Testis (tissue), 2 donors: ENCODE data around the gene VWA1.

Experiments used
- CTCF ChIP-seq, 3 experiments: fragments of 450-650 bp in 2 of 3; fragments of 200-600 bp in 1 of 3; sonication (generic) in 1 of 3; IDR thresholded peaks; one replicate each; pipeline ENCODE4 v1.5.1; 2016 to 2019; ENCODE audit warnings: antibody characterized with exemption in 3 of 3, mild to moderate bottlenecking in 2 of 3, moderate library complexity in 1 of 3
- POLR2A ChIP-seq: fragments of 450-650 bp; IDR thresholded peaks from one replicate; pipeline ENCODE4 v1.6.1; 2017; ENCODE audit warnings: antibody characterized with exemption, mild to moderate bottlenecking, moderate library complexity

- TF ChIP-seq CTCF (IDR thresholded peaks at IDR 0.05) (no peak), POLR2A (no peak)
Measured at GRCh38 chr1:1391225-1391624, 44.3 kb upstream of the VWA1 start.
